Measurements from ENCODE around the gene PPEF2. TPM values are rescaled to one million over a fixed set of nuclear protein-coding genes. Genes with fewer than 3 reads are reported as not detected.
"Not testable (repeated sequence)": the region's sequence is repeated elsewhere in the genome, so short reads cannot be mapped to it uniquely, and the experiment has no call there.

PPEF2 gene
- not detected for polyA plus RNA-seq (2012; ENCODE audit: low read depth, missing spikeins)

- no peak for TF ChIP-seq PAX5 (IDR thresholded peaks at IDR 0.05; ENCODE audit: insufficient read depth, low read length, severe bottlenecking)
- DNase-seq (ENCODE audit: insufficient read length, low spot score) (no peak), FAIRE-seq (no peak)
These were observed at the start of gene PPEF2 for GRCh38 chr4:75902352-75902751. PPEF2 (minus strand) TSS chr4:75902452; CDS start chr4:75896325, 6,127 bp downstream.

- no peak for DNase-seq (ENCODE audit: insufficient read length, low spot score)
- TF ChIP-seq PAX5 (IDR thresholded peaks at IDR 0.05; ENCODE audit: insufficient read depth, low read length, severe bottlenecking) (no peak), POLR2AphosphoS5 (IDR thresholded peaks at IDR 0.05; ENCODE audit: low read depth, low read length) (no peak), POU2F2 (IDR thresholded peaks at IDR 0.05; ENCODE audit: low read depth, low read length) (no peak), SPI1 (IDR thresholded peaks at IDR 0.05; ENCODE audit: low read depth, low read length) (no peak), POLR2A (IDR thresholded peaks at IDR 0.05; ENCODE audit: low read depth, low read length) (no peak), TAF1 (IDR thresholded peaks at IDR 0.05; ENCODE audit: low read depth, low read length) (no peak)
- FAIRE-seq = peak; percentile 23
These were observed 48.1 kb upstream of the PPEF2 start for GRCh38 chr4:75950213-75950815.

GRCh38 chr4:75948822-75949444 lies 46.7 kb upstream of the PPEF2 start:
- TF ChIP-seq SPI1 (IDR thresholded peaks at IDR 0.05; ENCODE audit: low read depth, low read length) (no peak), TAF1 (IDR thresholded peaks at IDR 0.05; ENCODE audit: low read depth, low read length) (no peak), POLR2AphosphoS5 (IDR thresholded peaks at IDR 0.05; ENCODE audit: low read depth, low read length) (no peak), PAX5 (IDR thresholded peaks at IDR 0.05; ENCODE audit: insufficient read depth, low read length, severe bottlenecking) (no peak), POLR2A (IDR thresholded peaks at IDR 0.05; ENCODE audit: low read depth, low read length) (no peak), POU2F2 (IDR thresholded peaks at IDR 0.05; ENCODE audit: low read depth, low read length) (peak; percentile 41; the same call in 1 of the 2 replicates)
- DNase-seq (ENCODE audit: insufficient read length, low spot score) (no peak), FAIRE-seq (peak; percentile 45)

GRCh38 chr4:75940692-75941253 lies 38.5 kb upstream of the PPEF2 start, which contains the start of gene NAAA:
NAAA (minus strand) TSS chr4:75941013; CDS start chr4:75940949, 64 bp downstream.
- FAIRE-seq = peak; percentile 28
- peak; percentile 59 for DNase-seq (ENCODE audit: insufficient read length, low spot score)
- TF ChIP-seq POU2F2 (IDR thresholded peaks at IDR 0.05; ENCODE audit: low read depth, low read length) = no peak
- TF ChIP-seq TAF1 (IDR thresholded peaks at IDR 0.05; ENCODE audit: low read depth, low read length) = no peak
- TF ChIP-seq POLR2AphosphoS5 (IDR thresholded peaks at IDR 0.05; ENCODE audit: low read depth, low read length) = no peak
- no peak for TF ChIP-seq POLR2A (IDR thresholded peaks at IDR 0.05; ENCODE audit: low read depth, low read length)
- TF ChIP-seq PAX5 (IDR thresholded peaks at IDR 0.05; ENCODE audit: insufficient read depth, low read length, severe bottlenecking) = no peak
- no peak for TF ChIP-seq SPI1 (IDR thresholded peaks at IDR 0.05; ENCODE audit: low read depth, low read length)

GRCh38 chr4:75939890-75940691 lies 37.8 kb upstream of the PPEF2 start:
- no peak for FAIRE-seq
- DNase-seq (ENCODE audit: insufficient read length, low spot score) = peak; percentile 75

GRCh38 chr4:75935628-75936027 lies 33.4 kb upstream of the PPEF2 start:
- FAIRE-seq = no peak
- DNase-seq (ENCODE audit: insufficient read length, low spot score) = no peak

More at GRCh38 chr4:75939890-75940691, 37.8 kb upstream of the PPEF2 start:
- TF ChIP-seq POLR2A (IDR thresholded peaks at IDR 0.05; ENCODE audit: low read depth, low read length) = no peak
- no peak for TF ChIP-seq PAX5 (IDR thresholded peaks at IDR 0.05; ENCODE audit: insufficient read depth, low read length, severe bottlenecking)
- TF ChIP-seq POLR2AphosphoS5 (IDR thresholded peaks at IDR 0.05; ENCODE audit: low read depth, low read length) = no peak
- TF ChIP-seq SPI1 (IDR thresholded peaks at IDR 0.05; ENCODE audit: low read depth, low read length) = no peak
- no peak for TF ChIP-seq TAF1 (IDR thresholded peaks at IDR 0.05; ENCODE audit: low read depth, low read length)
- TF ChIP-seq POU2F2 (IDR thresholded peaks at IDR 0.05; ENCODE audit: low read depth, low read length) = no peak

GRCh38 chr4:75930152-75930551 lies 27.9 kb upstream of the PPEF2 start:
- DNase-seq (ENCODE audit: insufficient read length, low spot score) (no peak), FAIRE-seq (no peak)
- no peak for TF ChIP-seq POLR2AphosphoS5 (IDR thresholded peaks at IDR 0.05; ENCODE audit: low read depth, low read length)
- TF ChIP-seq POLR2A (IDR thresholded peaks at IDR 0.05; ENCODE audit: low read depth, low read length) = no peak
- no peak for TF ChIP-seq POU2F2 (IDR thresholded peaks at IDR 0.05; ENCODE audit: low read depth, low read length)
- no peak for TF ChIP-seq SPI1 (IDR thresholded peaks at IDR 0.05; ENCODE audit: low read depth, low read length)
- no peak for TF ChIP-seq TAF1 (IDR thresholded peaks at IDR 0.05; ENCODE audit: low read depth, low read length)
- no peak for TF ChIP-seq PAX5 (IDR thresholded peaks at IDR 0.05; ENCODE audit: insufficient read depth, low read length, severe bottlenecking)

More at GRCh38 chr4:75935628-75936027, 33.4 kb upstream of the PPEF2 start:
- TF ChIP-seq SPI1 (IDR thresholded peaks at IDR 0.05; ENCODE audit: low read depth, low read length) (no peak), POU2F2 (IDR thresholded peaks at IDR 0.05; ENCODE audit: low read depth, low read length) (no peak), PAX5 (IDR thresholded peaks at IDR 0.05; ENCODE audit: insufficient read depth, low read length, severe bottlenecking) (no peak), POLR2A (IDR thresholded peaks at IDR 0.05; ENCODE audit: low read depth, low read length) (no peak), TAF1 (IDR thresholded peaks at IDR 0.05; ENCODE audit: low read depth, low read length) (no peak), POLR2AphosphoS5 (IDR thresholded peaks at IDR 0.05; ENCODE audit: low read depth, low read length) (no peak)

- DNase-seq (ENCODE audit: insufficient read length, low spot score); FAIRE-seq: not testable (repeated sequence)
These were observed 22.7 kb upstream of the PPEF2 start for GRCh38 chr4:75924916-75925315.

GRCh38 chr4:75924309-75924827 lies 22.1 kb upstream of the PPEF2 start:
- FAIRE-seq (no peak), DNase-seq (ENCODE audit: insufficient read length, low spot score) (no peak)
- TF ChIP-seq POU2F2 (IDR thresholded peaks at IDR 0.05; ENCODE audit: low read depth, low read length) = no peak
- TF ChIP-seq POLR2A (IDR thresholded peaks at IDR 0.05; ENCODE audit: low read depth, low read length) = no peak
- TF ChIP-seq TAF1 (IDR thresholded peaks at IDR 0.05; ENCODE audit: low read depth, low read length) = no peak
- TF ChIP-seq POLR2AphosphoS5 (IDR thresholded peaks at IDR 0.05; ENCODE audit: low read depth, low read length) = no peak
- TF ChIP-seq SPI1 (IDR thresholded peaks at IDR 0.05; ENCODE audit: low read depth, low read length) = no peak
- TF ChIP-seq PAX5 (IDR thresholded peaks at IDR 0.05; ENCODE audit: insufficient read depth, low read length, severe bottlenecking) = no peak
